HepG2 (cell line): ENCODE measurements around the gene STKLD1. TPM values are rescaled to one million over a fixed set of nuclear protein-coding genes. Genes with fewer than 3 reads are reported as not detected.

ENCODE experiments used
- ATAC-seq: fragments of 200-7000 bp; cut with Tn5 transposase; 3 replicates; pipeline ENCODE4 v1.9.1; 2020; ENCODE audit warnings: mild to moderate bottlenecking, moderate library complexity
- BruUV-seq: library from RNA; stranded (reverse); fragments of 400-500 nt; replicated peaks from 2 replicates; lab custom pipeline; 2021; lab: Mats Ljungman, UMichigan
- CTCF ChIA-PET: fragments of 300-600 bp; formaldehyde crosslinking; extraction: SDS; loops from one replicate; lab custom pipeline; 2021; ENCODE audit warnings: low total read pairs, inconsistent platforms, low intra/inter-chr PET ratio; lab: Yijun Ruan, JAX
- POLR2A ChIA-PET: fragments of 350-600 bp; sonication (Branson Sonifier 250); formaldehyde crosslinking; loops from one replicate; lab custom pipeline; 2020; ENCODE audit warnings: antibody characterized with exemption, inconsistent platforms; lab: Yijun Ruan, JAX
- DNase-seq: peaks from one replicate; pipeline ENCODE4 v3.0.0-alpha.2; 2015; ENCODE audit warnings: low spot score
- FAIRE-seq: peaks from 3 replicates; lab custom pipeline; 2011; peaks lifted over from hg19 to GRCh38; lab: Jason Lieb, UNC
- H2AFZ ChIP-seq: one replicate; pipeline ENCODE4 v1.6.1; 2011; ENCODE audit warnings: low read length, inconsistent platforms
- H3K27ac ChIP-seq: fragments of 300-600 bp; 3 replicates; pipeline ENCODE4 v1.8.0; 2011; ENCODE audit warnings: mixed run types, mild to moderate bottlenecking, mixed read lengths, low read length, inconsistent platforms; ENCODE audit not compliant: insufficient read depth; ENCODE audit errors: extremely low read length
- H3K27me3 ChIP-seq, 2 experiments: fragments of 200-600 bp in 1 of 2; 2 replicates in 1 of 2; 3 replicates in 1 of 2; pipeline versions ENCODE4 v1.6.0 to v1.8.0; 2011; ENCODE audit warnings: low read length in 2 of 2, mild to moderate bottlenecking in 2 of 2, moderate library complexity in 2 of 2, inconsistent platforms in 1 of 2; ENCODE audit not compliant: insufficient read depth in 2 of 2, control insufficient read depth in 1 of 2
- H3K36me3 ChIP-seq, 2 experiments: fragments of 200-600 bp in 1 of 2; replicated peaks in 1 of 2; 2 replicates in 1 of 2; 3 replicates in 1 of 2; pipeline versions ENCODE4 v1.5.1 to v1.8.0; 2011; ENCODE audit warnings: low read length in 2 of 2, inconsistent platforms in 1 of 2; ENCODE audit not compliant: insufficient read depth in 2 of 2, control insufficient read depth in 1 of 2
- H3K4me1 ChIP-seq: 2 replicates; pipeline ENCODE4 v1.5.1; 2012; ENCODE audit warnings: low read length, inconsistent platforms; ENCODE audit not compliant: insufficient read depth
- H3K4me2 ChIP-seq: 2 replicates; pipeline ENCODE4 v1.6.0; 2011; ENCODE audit warnings: low read depth, low read length, inconsistent platforms
- H3K4me3 ChIP-seq, 3 experiments: fragments of 200-600 bp in 1 of 3; sonication (generic), shearing (Covaris generic) in 1 of 3; replicated peaks in 1 of 3; 2 replicates each; pipeline ENCODE4 v1.5.1; 2011 to 2016; ENCODE audit warnings: low read length in 3 of 3, inconsistent platforms in 2 of 3, low read depth in 2 of 3, mild to moderate bottlenecking in 2 of 3, control low read depth in 1 of 3, mixed read lengths in 1 of 3; ENCODE audit not compliant: insufficient read depth in 1 of 3
- H3K79me2 ChIP-seq: one replicate; pipeline ENCODE4 v1.6.1; 2011; ENCODE audit warnings: low read length, inconsistent platforms; ENCODE audit not compliant: insufficient read depth
- H3K9ac ChIP-seq: 2 replicates; pipeline ENCODE4 v1.6.0; 2011; ENCODE audit warnings: mild to moderate bottlenecking, low read depth, low read length, inconsistent platforms; ENCODE audit not compliant: insufficient read depth
- H3K9me3 ChIP-seq: 2 replicates; pipeline ENCODE4 v1.5.1; 2012; ENCODE audit warnings: mild to moderate bottlenecking, low read length
- H4K20me1 ChIP-seq: 2 replicates; pipeline ENCODE4 v1.6.0; 2011; ENCODE audit warnings: inconsistent platforms, mild to moderate bottlenecking, low read length, moderate library complexity; ENCODE audit not compliant: insufficient read depth
- CSRNP2 ChIP-seq: sonication (generic); formaldehyde crosslinking; conservative IDR thresholded peaks from 2 replicates; pipeline ENCODE4 v1.8.0; 2022; ENCODE audit warnings: low read depth, missing genetic modification reagents
- HES4 ChIP-seq: sonication (generic); formaldehyde crosslinking; IDR thresholded peaks from 2 replicates; pipeline ENCODE4 v1.9.0; 2021; ENCODE audit warnings: mild to moderate bottlenecking, missing genetic modification reagents, borderline replicate concordance
- KAT7 ChIP-seq: IDR thresholded peaks from 2 replicates; pipeline ENCODE4 v1.6.1; 2018; ENCODE audit warnings: borderline replicate concordance, missing compliant biosample characterization
- SMYD3 ChIP-seq: sonication (generic); formaldehyde crosslinking; IDR thresholded peaks from 2 replicates; pipeline ENCODE4 v1.8.1; 2023; ENCODE audit warnings: mild to moderate bottlenecking, missing genetic modification reagents
- SRSF9 ChIP-seq: fragments of 200-400 bp; formaldehyde crosslinking; IDR thresholded peaks from 2 replicates; pipeline ENCODE4 v1.6.1; 2018; ENCODE audit warnings: borderline replicate concordance, mild to moderate bottlenecking, low read depth, low read length; ENCODE audit not compliant: insufficient read depth, poor library complexity, severe bottlenecking
- ZIK1 ChIP-seq: sonication (generic); formaldehyde crosslinking; IDR thresholded peaks from 2 replicates; pipeline ENCODE4 v1.5.0; 2020; ENCODE audit warnings: mild to moderate bottlenecking, low read depth, missing genetic modification reagents, borderline replicate concordance
- ZNF607 ChIP-seq: sonication (generic); formaldehyde crosslinking; IDR thresholded peaks from 2 replicates; pipeline ENCODE4 v1.5.1; 2020; ENCODE audit warnings: missing genetic modification reagents, mild to moderate bottlenecking, borderline replicate concordance
- ZNF792 ChIP-seq: IDR thresholded peaks from 2 replicates; pipeline ENCODE4 v1.6.1; 2016
- ZNF883 ChIP-seq: sonication (generic); formaldehyde crosslinking; IDR thresholded peaks from 2 replicates; pipeline ENCODE4 v1.5.1; 2020; ENCODE audit warnings: mild to moderate bottlenecking, missing genetic modification reagents; ENCODE audit errors: not compliant biosample characterization
- WGBS: methylation state at CpG from one replicate; pipeline ENCODE4 v1.1.6; 2017; ENCODE audit warnings: low lambda C conversion rate; 5-methylcytosine and 5-hydroxymethylcytosine counted together
- in situ Hi-C: cut with HindIII; loops from 2 replicates; pipeline ENCODE4 v1.10.0; 2017; ENCODE audit warnings: low pct_unique_long_range_greater_than_20kb; ENCODE audit not compliant: extremely low pct_ligation_motif_present
- intact Hi-C: fragments of 100-400 bp; cut with micrococcal nuclease; formaldehyde crosslinking; loops from one replicate; pipeline ENCODE4 v1.10.0; 2022; ENCODE audit not compliant: unreplicated experiment
- polyA plus RNA-seq, 8 experiments: library from polyadenylated mRNA; depleted of rRNA in 3 of 8; stranded (reverse) in 7 of 8; unstranded in 1 of 8; fragments of >200 nt; fragmentation: Illumina TruSeq in 4 of 8; extraction: Trizol in 4 of 8; gene quantifications; 2 replicates each; pipeline versions ENCODE4 v1.2.1 to v1.2.3, GENCODE V29; 2011 to 2016; ENCODE audit warnings: low read depth in 4 of 8, missing spikeins in 1 of 8, mixed read lengths in 1 of 8; ENCODE audit not compliant: insufficient read depth in 1 of 8
- total RNA-seq, 5 experiments: library from RNA; depleted of rRNA; stranded (reverse); fragments of >200 nt; fragmentation: Illumina TruSeq; extraction: Trizol; gene quantifications; 2 replicates each; pipeline ENCODE4 v1.2.3, GENCODE V29; 2016; ENCODE audit warnings: low read depth in 1 of 5

STKLD1 gene
- total and polyA plus RNA-seq, 2 of the 13 experiments (the other 11 are each of a cell fraction or from before 2014, with no cell fraction given) = 1.5 to 2.2 TPM

DNA sequence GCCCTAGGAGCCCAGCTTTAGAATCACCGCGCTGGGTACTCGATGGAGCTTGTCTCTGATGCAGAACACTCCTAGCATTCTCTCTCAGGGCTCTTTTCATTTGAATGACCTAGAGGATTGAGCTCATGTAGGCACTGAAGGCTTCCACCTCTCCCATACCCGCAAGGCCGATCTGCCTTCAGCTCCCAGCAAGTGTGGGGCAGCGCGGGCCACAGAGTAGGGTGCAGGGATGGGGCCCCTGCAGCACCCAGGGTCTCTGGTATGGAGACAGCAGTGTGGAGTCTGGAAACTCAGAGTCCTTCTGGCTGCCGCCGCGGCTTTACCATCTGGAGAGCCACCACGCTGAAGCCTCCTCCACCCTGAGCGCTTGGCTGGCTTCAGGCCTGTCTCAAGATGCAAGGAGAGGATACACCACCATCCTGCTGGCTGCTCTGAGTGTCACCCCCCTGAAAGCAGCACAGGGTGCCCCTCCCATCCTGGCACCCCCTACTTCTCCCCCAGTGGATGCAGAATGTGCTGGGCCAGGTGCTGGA lies 12.9 kb downstream of the STKLD1 start:
- H3K79me2 ChIP-seq = no peaks in the 10 kb centered on the region
- ChIA-PET POLR2A (no interaction called here), CTCF (no interaction called here)
- WGBS = 86% methylated on average over 5 of the region's 12 CpGs
- H3K36me3 ChIP-seq = no peaks in the 10 kb centered on the region
- H3K4me3 ChIP-seq = no peak overlapping the region
- no peak overlapping the region for H3K27ac ChIP-seq
- DNase-seq (no peak), ATAC-seq (no peak), FAIRE-seq (no peak)
- in situ Hi-C loops = no loop called here
- no peaks in the 10 kb centered on the region for H4K20me1 ChIP-seq
- H3K27me3 ChIP-seq = no peaks in the 10 kb centered on the region
- H2AFZ ChIP-seq = no peak overlapping the region
- H3K4me2 ChIP-seq = no peak overlapping the region
- peaks cover 85% of the 10 kb centered on the region for H3K4me1 ChIP-seq
- no peak overlapping the region for H3K9ac ChIP-seq
- no peak for TF ChIP-seq ZIK1 (CRISPR knock-in tag)
- no peak for TF ChIP-seq SRSF9
- TF ChIP-seq HES4 (CRISPR knock-in tag) = no peak
- intact Hi-C loops = no loop called here
- BruUV-seq = no TSS peak
- H3K9me3 ChIP-seq = no peaks in the 10 kb centered on the region

- Histone ChIP-seq H3K9me3 (no peaks in the 10 kb centered on the region), H2AFZ (no peak overlapping the region), H3K4me1 (peaks cover 86% of the 10 kb centered on the region), H3K4me2 (no peak overlapping the region), H4K20me1 (no peaks in the 10 kb centered on the region), H3K27me3 (no peaks in the 10 kb centered on the region), H3K79me2 (no peaks in the 10 kb centered on the region), H3K27ac (no peak overlapping the region), H3K4me3 (no peak overlapping the region), H3K9ac (no peak overlapping the region), H3K36me3 (no peaks in the 10 kb centered on the region)
- ChIA-PET POLR2A (interaction anchor here (1.2 kb wide), 1 partner anchor 13 kb away, joined by 3 read pairs; the partner anchor contains the start of gene STKLD1), CTCF (no interaction called here)
- in situ Hi-C loops = no loop called here
- ATAC-seq (no peak), FAIRE-seq (no peak), DNase-seq (no peak)
- WGBS = 76% methylated on average over 12 of the region's 13 CpGs
- TF ChIP-seq CSRNP2 (CRISPR knock-in tag) (no peak), ZNF607 (no peak), ZNF792 (CRISPR knock-in tag) (no peak), ZNF883 (CRISPR knock-in tag) (no peak), SMYD3 (CRISPR knock-in tag) (no peak), KAT7 (no peak)
- intact Hi-C loops = no loop called here
- no TSS peak for BruUV-seq
Observed at GRCh38 chr9:133389562-133389961, 13.4 kb downstream of the STKLD1 start.
